Effector CD8-positive, alpha-beta T cell (primary cell): Measurements from ENCODE around the gene WDR77.

Experiments
- DNase-seq: peaks from one replicate; lab custom pipeline; 2025; lab: John Stamatoyannopoulos, UW
- total RNA-seq, 4 experiments: gene quantifications; one replicate each; lab custom pipeline; 2026; lab: John Stamatoyannopoulos, UW

Gene WDR77
- 27.1 to 42.7 (median 29.3) reads per million in 4 experiments for total RNA-seq

DNA sequence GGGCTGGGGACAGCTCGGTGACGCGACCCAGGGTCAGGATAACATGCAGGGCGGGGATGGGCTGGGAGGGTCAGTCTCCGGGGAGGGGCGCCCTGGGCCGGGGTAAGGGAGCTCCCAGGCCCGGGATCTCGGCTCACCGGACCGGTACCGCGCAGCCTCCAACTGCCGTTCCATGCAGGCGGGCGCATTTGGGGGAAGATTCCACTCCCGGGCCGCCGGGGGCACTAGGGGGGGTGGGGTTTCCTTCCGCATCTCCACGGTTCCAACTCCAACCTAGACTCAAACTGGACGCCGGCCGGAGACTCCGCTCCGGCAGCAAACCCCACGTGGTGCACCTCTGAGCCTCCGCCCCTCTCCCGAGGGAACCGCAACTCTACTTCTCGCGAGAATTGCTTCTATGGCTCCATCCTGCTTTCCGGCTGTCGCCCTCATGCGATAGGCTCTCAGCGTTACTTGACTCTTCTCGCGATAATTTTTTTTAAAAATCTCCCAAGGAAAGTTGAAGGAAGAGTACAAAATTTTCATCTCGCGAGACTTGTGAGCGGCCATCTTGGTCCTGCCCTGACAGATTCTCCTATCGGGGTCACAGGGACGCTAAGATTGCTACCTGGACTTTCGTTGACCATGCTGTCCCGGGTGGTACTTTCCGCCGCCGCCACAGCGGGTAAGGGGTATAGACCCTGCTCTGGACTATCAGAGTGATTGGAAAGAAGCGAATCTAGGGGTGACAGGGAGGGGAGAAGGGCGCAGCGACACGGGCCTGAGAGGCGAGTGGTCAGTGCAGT is at the start of gene WDR77, which contains the start of gene ATP5PB:
Gene WDR77, minus strand, starts transcription at position 339 of the 785 bp plus-strand sequence. Its CDS starts 87 bp downstream, at position 252.
Gene ATP5PB, plus strand, starts transcription at position 547 of the 785 bp plus-strand sequence. Its CDS starts 78 bp downstream, at position 625.
- DNase-seq = peak; percentile 84

- no peak for DNase-seq
These were observed 48.5 kb upstream of the WDR77 start for GRCh38 chr1:111497592-111497991.

GRCh38 chr1:111496398-111496797 is 47.3 kb upstream of the WDR77 start:
- DNase-seq = no peak

DNA sequence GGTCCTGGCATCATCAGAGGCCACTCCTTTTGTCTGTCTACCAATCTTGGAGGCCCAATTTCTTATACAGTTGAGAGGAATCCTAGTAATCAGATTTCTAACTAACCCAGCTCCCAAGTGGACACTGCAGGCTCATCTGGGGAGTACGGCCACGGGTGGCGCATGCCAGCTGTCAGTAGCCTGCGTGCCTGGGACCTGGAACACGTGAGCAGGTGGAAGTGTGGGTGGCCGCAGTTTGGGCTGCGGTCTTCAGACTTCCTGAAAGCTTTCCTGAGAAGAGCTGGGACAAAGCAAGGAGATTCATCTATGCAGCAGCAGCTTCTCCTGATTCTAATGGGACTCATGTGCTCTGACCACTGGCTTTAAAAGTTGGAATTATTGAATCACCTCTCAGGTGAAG is 42.0 kb upstream of the WDR77 start:
- no peak for DNase-seq

GRCh38 chr1:111490220-111490619 is 41.2 kb upstream of the WDR77 start:
- no peak for DNase-seq

GRCh38 chr1:111489604-111490003 is 40.5 kb upstream of the WDR77 start:
- DNase-seq = no peak

- no peak for DNase-seq
These were observed 39.6 kb upstream of the WDR77 start for GRCh38 chr1:111488669-111489068.

DNA sequence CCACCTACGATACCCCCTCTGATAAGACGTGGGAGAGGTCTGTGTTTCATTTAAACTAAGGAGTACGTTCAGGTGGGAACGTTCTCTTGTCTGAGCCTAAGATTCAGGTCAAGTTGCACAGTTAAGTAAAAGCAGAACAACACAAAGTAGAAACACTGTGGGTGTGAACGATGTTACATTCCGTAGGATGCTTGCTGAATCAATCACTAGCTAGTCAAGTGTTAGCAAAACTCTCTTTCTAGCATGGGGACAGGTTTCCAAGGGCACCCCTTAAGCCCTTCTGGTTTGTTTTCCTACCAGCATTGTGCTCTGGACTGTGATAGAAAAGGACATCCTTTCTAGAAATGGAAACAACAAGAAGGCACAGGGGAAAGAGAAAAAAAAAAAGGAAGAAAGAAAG is 38.1 kb upstream of the WDR77 start:
- DNase-seq = no peak

DNA sequence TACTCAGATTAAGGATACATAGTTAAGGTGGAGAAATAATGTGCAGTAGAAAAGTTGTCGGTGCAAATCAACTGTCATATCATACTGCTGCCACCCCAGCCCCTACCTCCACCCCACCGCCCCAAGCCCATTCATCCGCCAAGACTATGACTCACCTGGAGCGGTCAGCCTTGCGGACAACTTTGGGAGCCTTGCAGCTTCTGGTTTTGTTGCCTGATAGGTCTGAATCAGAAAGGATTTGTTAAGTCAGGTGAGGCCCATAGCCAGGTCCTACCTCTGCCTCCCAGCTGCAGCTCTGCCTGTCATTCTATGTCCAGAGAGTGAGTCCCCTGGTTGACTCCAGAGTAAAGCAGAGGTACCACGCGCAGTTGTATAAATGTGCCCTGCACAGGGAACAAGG is 37.4 kb upstream of the WDR77 start:
- no peak for DNase-seq

GRCh38 chr1:111484391-111485026 is 35.5 kb upstream of the WDR77 start:
- DNase-seq = no peak

- DNase-seq = no peak
These were observed 34.8 kb upstream of the WDR77 start for GRCh38 chr1:111483876-111484275.

GRCh38 chr1:111483166-111483565 is 34.1 kb upstream of the WDR77 start:
- DNase-seq = no peak

- peak; percentile 25 for DNase-seq
These were observed 32.5 kb upstream of the WDR77 start for GRCh38 chr1:111481387-111482221.

DNA sequence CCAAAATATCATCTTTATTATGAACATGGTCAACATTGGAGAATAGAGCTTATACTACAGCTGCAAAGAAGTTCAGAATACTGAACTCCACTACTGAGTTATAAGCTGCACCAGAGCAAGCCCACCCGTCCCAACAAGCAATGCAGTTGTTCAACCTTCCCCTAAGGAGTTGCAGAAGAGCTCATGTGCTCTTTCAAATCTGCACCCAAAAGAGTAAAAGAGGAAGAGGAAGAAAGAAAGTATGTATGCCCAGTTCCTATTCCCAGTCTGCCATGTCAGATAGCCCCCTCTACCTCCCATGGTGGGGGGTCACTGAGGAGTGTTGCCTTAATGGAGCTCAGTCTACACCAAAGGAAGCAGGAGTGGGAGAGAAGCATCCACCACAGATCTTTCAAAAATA is 31.6 kb upstream of the WDR77 start:
- DNase-seq = no peak

GRCh38 chr1:111476761-111477309 is 27.8 kb upstream of the WDR77 start:
- DNase-seq = no peak

DNA sequence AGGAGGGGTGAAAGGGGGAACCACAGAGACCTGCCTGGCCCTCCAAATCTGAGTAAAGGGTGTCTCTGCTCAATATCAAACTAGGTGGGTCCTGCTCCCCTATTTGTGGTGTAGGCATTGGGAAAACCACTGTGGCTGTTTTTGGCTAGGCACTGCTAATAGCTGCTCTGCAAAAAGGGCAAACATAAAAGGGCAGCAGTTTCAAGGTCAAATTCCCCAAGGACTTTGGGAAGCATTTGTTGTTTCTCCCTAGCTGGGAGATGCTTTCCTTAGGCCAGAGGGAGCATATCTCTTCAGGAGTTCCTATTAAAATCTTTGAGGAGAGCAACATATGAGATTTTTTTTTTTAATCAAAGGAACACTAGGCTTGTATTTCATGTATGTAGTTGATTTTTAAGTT is 27.2 kb upstream of the WDR77 start:
- no peak for DNase-seq

- no peak for DNase-seq
These were observed 26.6 kb upstream of the WDR77 start for GRCh38 chr1:111475701-111476100.

DNA sequence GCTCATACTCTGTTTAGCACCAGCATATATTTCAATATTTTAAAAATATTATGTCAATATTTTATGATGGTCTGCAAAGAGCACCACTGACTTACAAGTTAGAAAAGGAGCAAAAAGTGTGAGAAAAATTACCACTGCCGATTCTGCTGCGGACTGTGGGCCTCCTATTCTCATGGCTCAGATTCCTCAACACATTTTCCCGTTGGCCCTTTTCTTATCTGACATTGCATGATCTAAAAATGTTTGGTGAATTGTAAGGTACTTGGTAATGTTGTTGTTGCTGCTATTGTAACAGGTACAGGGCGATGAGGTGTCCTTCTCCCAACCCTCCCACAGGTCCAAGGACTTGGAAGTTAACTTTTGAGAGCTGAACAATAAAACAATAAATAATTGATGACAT is 25.5 kb upstream of the WDR77 start:
- no peak for DNase-seq

GRCh38 chr1:111474106-111474505 is 25.1 kb upstream of the WDR77 start:
- no peak for DNase-seq

DNA sequence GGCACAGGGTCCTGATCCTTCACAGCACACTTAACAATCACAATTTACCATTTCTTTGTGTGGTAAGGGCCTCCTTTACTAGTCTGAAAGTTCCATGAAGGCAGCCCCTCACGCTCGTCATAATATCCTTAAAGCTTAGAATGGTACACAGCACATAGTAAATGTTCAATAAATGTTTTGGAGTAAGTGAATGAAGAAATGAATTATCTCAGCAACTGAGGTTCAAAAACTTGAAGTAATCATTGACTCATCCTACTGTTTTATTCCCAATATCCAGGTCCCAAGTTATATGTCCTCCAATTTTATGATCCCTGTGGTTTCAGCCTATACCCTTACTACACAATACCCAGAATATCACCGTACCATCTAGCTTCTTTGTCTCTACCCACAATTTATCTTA is 22.5 kb upstream of the WDR77 start:
- no peak for DNase-seq

DNA sequence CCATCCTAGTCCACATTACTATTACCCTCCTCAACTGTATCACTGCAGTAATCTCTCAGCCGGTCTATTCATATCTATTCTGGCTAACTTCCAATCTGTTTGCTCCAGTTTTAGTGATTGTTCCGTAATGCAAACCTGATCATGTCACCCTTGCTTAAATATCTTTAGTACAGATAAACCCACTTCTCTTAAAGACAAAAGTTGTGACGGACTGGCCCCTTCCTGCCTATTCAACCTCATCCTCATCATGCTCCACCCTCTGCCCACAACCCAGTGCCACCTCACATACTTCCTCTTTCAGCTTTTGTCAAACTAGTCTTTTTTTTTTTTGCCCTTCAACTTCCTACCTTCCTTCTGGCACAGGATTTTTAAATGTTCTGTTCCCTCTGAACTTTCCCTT is 22.0 kb upstream of the WDR77 start:
- peak; percentile 13 for DNase-seq

DNA sequence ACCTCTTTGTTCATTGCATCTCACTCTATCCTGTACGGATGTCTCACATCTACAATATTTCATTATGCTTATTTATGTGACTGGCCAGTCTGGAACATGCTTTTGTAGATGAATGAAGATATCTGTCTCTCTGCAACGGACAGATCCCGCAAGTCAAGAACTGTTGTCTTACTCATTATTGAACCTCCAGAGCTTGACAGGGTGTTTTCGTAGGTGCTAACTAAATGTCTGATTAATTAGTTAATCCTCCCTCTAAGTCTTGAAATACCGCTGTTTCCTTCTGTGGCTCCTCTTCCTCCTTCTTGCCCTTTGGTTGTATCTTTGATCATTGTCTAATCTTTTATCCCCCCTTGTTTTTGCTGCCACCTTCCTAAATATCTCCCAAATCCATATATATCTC is 21.5 kb upstream of the WDR77 start:
- DNase-seq = no peak
